ENCODE results near the gene SLC39A11. TPM values are rescaled to one million over a fixed set of nuclear protein-coding genes. Genes with fewer than 3 reads are reported as not detected.

SLC39A11 gene
- total RNA-seq, 1 experiment from 2014 or later, result 46.4 TPM

DNA sequence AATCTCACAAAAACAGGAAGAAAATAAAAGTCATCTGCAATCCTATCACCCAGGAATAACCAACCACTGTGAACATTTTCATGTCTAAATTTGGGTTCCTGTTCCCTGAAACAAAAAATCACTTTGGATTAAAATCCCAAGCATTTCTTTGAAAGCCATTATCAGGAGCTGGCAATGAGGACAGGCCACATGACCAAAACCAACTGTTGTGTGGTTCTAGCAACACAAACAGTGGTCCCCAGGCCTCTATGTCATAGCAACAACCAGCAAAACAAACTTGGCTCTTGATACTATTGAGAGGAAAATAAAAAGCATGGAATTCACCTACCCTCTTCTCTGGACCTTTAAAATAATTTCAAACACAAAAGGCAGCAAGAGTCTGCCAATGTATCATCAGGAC lies 252.5 kb downstream of the SLC39A11 start:
- Histone ChIP-seq H3K9ac (ENCODE audit: low read length) (no peak overlapping the region), H2AFZ (ENCODE audit: low read depth, low read length, poor library complexity, severe bottlenecking) (no peak overlapping the region), H3K9me2 (ENCODE audit: insufficient read depth) (no peaks in the 10 kb centered on the region), H3K27me3 (ENCODE audit: insufficient read depth, low read length) (no peaks in the 10 kb centered on the region), H3K27ac (ENCODE audit: low read depth, low read length) (no peak overlapping the region), H3K36me3 (ENCODE audit: control insufficient read depth in 1 of 2, insufficient read depth in 2 of 2, low read length in 2 of 2) (no peaks in the 10 kb centered on the region), H3K4me2 (ENCODE audit: low read length) (no peak overlapping the region), H3K4me3 (replicated peaks in 1 of 2; ENCODE audit: low read depth in 1 of 2, low read length in 2 of 2) (no peak overlapping the region), H3K79me2 (ENCODE audit: insufficient read depth, low read length) (no peaks in the 10 kb centered on the region), H4K20me1 (ENCODE audit: insufficient read depth) (no peaks in the 10 kb centered on the region), H3K9me3 (ENCODE audit: control insufficient read depth in 1 of 2, insufficient read depth in 1 of 2, low read depth in 1 of 2, low read length in 2 of 2) (no peaks in the 10 kb centered on the region; a peak in 2 of 4 replicates), H3K4me1 (ENCODE audit: control insufficient read depth in 1 of 2, insufficient read depth in 2 of 2, low read length in 2 of 2) (no peaks in the 10 kb centered on the region)
- intact Hi-C loops (cut with micrococcal nuclease), result no loop called here
- TF ChIP-seq CBX3 (IDR thresholded peaks at IDR 0.05; ENCODE audit: low read depth), result no peak
- no peak for TF ChIP-seq SP1 (IDR thresholded peaks at IDR 0.05; ENCODE audit: low read depth)
- no peak for TF ChIP-seq TCF7L2 (IDR thresholded peaks at IDR 0.05; ENCODE audit: borderline replicate concordance, extremely low read depth, insufficient read depth, insufficient read length)
- TF ChIP-seq, protein P1, sequence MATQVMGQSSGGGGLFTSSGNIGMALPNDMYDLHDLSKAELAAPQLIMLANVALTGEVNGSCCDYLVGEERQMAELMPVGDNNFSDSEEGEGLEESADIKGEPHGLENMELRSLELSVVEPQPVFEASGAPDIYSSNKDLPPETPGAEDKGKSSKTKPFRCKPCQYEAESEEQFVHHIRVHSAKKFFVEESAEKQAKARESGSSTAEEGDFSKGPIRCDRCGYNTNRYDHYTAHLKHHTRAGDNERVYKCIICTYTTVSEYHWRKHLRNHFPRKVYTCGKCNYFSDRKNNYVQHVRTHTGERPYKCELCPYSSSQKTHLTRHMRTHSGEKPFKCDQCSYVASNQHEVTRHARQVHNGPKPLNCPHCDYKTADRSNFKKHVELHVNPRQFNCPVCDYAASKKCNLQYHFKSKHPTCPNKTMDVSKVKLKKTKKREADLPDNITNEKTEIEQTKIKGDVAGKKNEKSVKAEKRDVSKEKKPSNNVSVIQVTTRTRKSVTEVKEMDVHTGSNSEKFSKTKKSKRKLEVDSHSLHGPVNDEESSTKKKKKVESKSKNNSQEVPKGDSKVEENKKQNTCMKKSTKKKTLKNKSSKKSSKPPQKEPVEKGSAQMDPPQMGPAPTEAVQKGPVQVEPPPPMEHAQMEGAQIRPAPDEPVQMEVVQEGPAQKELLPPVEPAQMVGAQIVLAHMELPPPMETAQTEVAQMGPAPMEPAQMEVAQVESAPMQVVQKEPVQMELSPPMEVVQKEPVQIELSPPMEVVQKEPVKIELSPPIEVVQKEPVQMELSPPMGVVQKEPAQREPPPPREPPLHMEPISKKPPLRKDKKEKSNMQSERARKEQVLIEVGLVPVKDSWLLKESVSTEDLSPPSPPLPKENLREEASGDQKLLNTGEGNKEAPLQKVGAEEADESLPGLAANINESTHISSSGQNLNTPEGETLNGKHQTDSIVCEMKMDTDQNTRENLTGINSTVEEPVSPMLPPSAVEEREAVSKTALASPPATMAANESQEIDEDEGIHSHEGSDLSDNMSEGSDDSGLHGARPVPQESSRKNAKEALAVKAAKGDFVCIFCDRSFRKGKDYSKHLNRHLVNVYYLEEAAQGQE (IDR thresholded peaks at IDR 0.05; ENCODE audit: low read depth), result no peak
- no peak for TF ChIP-seq RAD21 (IDR thresholded peaks at IDR 0.05; ENCODE audit: low read depth)
- TF ChIP-seq EGR1 (IDR thresholded peaks at IDR 0.05; ENCODE audit: low read depth), result no peak
- RAD21 ChIA-PET (ENCODE audit: low non-redundant PET in 1 of 2, low total read pairs in 2 of 2, uncharacterized antibody in 2 of 2, unreplicated experiment in 2 of 2), result no interaction called here
- POLR2A ChIA-PET, result no interaction called here
- no TSS peak for BruUV-seq (replicated peaks)
- CTCF ChIA-PET, result interaction anchor here (1.1 kb wide), 1 partner anchor 10 kb away, joined by 3 read pairs; no protein-coding TSS in a partner anchor
- ATAC-seq (no peak), DNase-seq (ENCODE audit: low read depth, low spot score) (no peak)
